ENCODE data around the gene DMC1.

GRCh38 chr22:38618258-38618657 lies 48.3 kb upstream of the DMC1 start:
- TF ChIP-seq, protein P1, sequence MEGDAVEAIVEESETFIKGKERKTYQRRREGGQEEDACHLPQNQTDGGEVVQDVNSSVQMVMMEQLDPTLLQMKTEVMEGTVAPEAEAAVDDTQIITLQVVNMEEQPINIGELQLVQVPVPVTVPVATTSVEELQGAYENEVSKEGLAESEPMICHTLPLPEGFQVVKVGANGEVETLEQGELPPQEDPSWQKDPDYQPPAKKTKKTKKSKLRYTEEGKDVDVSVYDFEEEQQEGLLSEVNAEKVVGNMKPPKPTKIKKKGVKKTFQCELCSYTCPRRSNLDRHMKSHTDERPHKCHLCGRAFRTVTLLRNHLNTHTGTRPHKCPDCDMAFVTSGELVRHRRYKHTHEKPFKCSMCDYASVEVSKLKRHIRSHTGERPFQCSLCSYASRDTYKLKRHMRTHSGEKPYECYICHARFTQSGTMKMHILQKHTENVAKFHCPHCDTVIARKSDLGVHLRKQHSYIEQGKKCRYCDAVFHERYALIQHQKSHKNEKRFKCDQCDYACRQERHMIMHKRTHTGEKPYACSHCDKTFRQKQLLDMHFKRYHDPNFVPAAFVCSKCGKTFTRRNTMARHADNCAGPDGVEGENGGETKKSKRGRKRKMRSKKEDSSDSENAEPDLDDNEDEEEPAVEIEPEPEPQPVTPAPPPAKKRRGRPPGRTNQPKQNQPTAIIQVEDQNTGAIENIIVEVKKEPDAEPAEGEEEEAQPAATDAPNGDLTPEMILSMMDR (IDR thresholded peaks at IDR 0.05) = no peak
- TF ChIP-seq POLR2A (IDR thresholded peaks at IDR 0.05) = no peak
